Motor neuron (in vitro differentiated cells): Measurements from ENCODE around the gene ETS1. TPM values are rescaled to one million over a fixed set of nuclear protein-coding genes. Genes with fewer than 3 reads are reported as not detected.

ENCODE experiments used
- ATAC-seq, 8 experiments: fragments of 200-7000 bp; cut with Tn5 transposase; replicated peaks in 6 of 8; 2 replicates each; pipeline ENCODE4 v1.8.0; 2021; ENCODE audit warnings: mild to moderate bottlenecking in 8 of 8, moderate library complexity in 8 of 8
- H3K27ac ChIP-seq, 2 donors: fragments of 250-450 bp; sonication (Bioruptor Pico); 2 replicates each; pipeline ENCODE4 v1.9.0; 2021; ENCODE audit warnings: antibody characterized with exemption in 2 of 2, mild to moderate bottlenecking in 2 of 2, moderate library complexity in 1 of 2
- H3K4me1 ChIP-seq, 2 donors: fragments of 250-450 bp; sonication (Bioruptor Pico); replicated peaks in 1 of 2; 2 replicates each; pipeline ENCODE4 v1.6.1; 2021; ENCODE audit warnings: antibody characterized with exemption in 2 of 2, mild to moderate bottlenecking in 2 of 2, moderate library complexity in 1 of 2
- H3K4me3 ChIP-seq, 5 donors: fragments of 250-450 bp; sonication (Bioruptor Pico); 2 replicates each; pipeline ENCODE4 v1.9.0; 2021; ENCODE audit warnings: antibody characterized with exemption in 5 of 5, mild to moderate bottlenecking in 5 of 5, moderate library complexity in 4 of 5
- WGBS, 10 experiments: fragments of 450-650 bp; shearing (Covaris generic); methylation state at CpG; one replicate each; pipeline ENCODE4 v1.0.0; 2022; 5-methylcytosine and 5-hydroxymethylcytosine counted together
- in situ Hi-C, 9 experiments: fragments of 400-800 bp; cut with MboI; loops; one replicate each; pipeline ENCODE4 v1.15.0; 2021; ENCODE audit warnings: low sequenced_read_pairs in 9 of 9, low pct_unique_long_range_greater_than_20kb in 2 of 9; ENCODE audit not compliant: unreplicated experiment in 9 of 9
- total RNA-seq, 8 experiments: library from RNA; unstranded; fragments of 300-600 nt; gene quantifications; 2 replicates each; pipeline versions ENCODE4 v1.2.3 to v1.2.4, GENCODE V29; 2022

ETS1 gene
- total RNA-seq, 8 experiments from 2014 or later = 0.11 to 18.4 (median 3.4) TPM

DNA sequence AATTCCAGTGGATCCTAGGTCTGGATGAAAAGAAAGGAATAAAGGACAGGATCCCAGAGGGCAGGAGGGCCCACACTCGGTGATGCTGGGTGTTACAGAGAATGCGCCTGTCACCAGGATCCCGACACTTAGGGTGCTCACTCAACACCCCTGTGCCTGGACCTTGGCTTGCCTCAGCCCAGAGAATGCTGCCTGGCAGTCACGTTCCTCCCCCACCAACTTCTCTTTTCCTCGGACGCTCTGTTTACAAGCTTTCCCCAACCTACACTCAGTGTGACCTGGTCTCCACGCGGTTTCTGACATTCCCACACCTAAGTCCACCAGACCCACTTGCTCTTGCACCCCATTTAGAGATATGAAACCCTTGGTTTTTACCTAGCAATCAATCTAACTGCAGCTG is 38.0 kb upstream of the ETS1 start:
- Histone ChIP-seq H3K4me3 (no peak overlapping the region), H3K4me1 (peaks cover 0 to 11% of the 10 kb centered on the region in 2 donors), H3K27ac (no peak overlapping the region)
- 58 to 90% (median 81%) methylated on average over 1 to 6 of the region's 8 CpGs; no CpG with 5 or more reads in 3 of the 10 experiments for WGBS, 10 experiments
- in situ Hi-C loops = loop anchor here in 7 of 9 experiments (10.0 to 25.0 kb wide), 5 partner anchors 212 to 588 kb away; no protein-coding TSS in a partner anchor
- no peak for ATAC-seq

DNA sequence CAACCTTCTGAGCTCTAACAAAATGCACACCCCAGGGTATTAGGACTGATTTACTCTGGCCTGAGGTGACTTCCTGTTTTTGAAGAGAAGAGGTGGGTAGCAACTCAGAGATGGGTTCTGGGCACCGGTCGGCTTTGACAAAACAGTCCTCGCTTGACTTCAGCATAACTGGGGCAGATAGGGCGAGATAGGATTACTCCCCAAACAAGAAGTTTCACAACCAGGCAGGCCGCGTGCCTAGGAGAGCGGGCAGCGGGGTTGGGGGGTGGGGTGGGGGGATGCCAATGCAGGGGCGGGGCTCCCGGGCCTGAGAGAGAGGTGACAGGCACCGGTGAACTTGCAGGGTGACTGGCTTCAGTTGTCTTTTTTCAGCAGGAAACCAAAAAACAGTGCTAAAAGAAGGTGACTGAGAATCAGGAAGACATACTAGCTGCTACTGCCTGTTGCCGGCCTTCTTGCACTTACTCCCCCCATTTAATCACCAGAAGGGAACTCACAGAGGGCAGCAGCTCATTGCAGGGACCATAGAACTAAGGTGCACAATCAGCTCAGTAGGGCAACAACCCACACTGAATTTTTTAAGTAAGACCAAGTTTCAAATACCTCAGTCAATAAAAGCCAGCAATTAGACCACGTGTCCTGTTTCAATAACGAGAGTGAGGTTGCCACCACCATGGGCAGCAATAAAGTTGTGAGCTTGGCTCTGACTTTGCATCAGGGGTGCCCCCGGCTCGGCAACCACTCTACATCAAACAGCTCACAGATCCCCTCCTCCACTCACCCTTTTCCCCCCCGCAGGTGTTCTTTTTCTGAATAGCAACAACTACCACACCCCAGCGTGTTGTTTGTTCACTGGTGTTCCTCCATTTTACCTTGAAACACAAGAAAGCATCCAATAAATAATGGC is 37.2 kb upstream of the ETS1 start:
- H3K4me1 ChIP-seq = peaks cover 0 to 11% of the 10 kb centered on the region in 2 donors
- no peak for ATAC-seq
- H3K27ac ChIP-seq = no peak overlapping the region
- WGBS, 10 experiments = 71 to 92% (median 87%) methylated on average over 2 to 7 of the region's 18 CpGs; no CpG with 5 or more reads in 3 of the 10 experiments
- in situ Hi-C loops = loop anchor here in 7 of 9 experiments (10.0 to 25.0 kb wide), 5 partner anchors 213 to 587 kb away; no protein-coding TSS in a partner anchor
- H3K4me3 ChIP-seq = no peak overlapping the region

DNA sequence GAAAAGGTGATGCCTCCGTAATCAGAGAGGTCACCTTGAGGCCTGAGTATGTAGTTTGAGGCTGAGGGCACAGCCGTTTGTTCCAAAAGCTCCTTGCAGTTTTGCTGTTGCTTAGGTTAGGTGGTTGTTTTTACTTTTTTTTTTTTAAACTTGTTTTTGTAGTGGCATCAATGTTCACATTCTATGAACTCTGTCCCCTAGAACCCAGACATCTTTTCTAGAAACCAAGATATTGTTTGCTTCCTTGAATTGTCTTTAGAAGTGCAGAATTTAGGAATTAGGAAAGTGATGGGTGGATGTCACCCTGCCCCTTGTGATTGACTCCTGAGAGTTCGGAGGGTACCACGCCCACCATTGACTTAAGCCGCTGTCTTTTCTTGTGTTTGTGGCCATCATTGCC is 35.7 kb upstream of the ETS1 start:
- no peak for ATAC-seq
- in situ Hi-C loops = loop anchor here in 2 of 9 experiments (10.0 kb wide), 1 partner anchor 448 kb away; no protein-coding TSS in a partner anchor
- 33 to 100% (median 87%) methylated on average over 1 to 4 of the region's 5 CpGs; no CpG with 5 or more reads in 1 of the 10 experiments for WGBS, 10 experiments

DNA sequence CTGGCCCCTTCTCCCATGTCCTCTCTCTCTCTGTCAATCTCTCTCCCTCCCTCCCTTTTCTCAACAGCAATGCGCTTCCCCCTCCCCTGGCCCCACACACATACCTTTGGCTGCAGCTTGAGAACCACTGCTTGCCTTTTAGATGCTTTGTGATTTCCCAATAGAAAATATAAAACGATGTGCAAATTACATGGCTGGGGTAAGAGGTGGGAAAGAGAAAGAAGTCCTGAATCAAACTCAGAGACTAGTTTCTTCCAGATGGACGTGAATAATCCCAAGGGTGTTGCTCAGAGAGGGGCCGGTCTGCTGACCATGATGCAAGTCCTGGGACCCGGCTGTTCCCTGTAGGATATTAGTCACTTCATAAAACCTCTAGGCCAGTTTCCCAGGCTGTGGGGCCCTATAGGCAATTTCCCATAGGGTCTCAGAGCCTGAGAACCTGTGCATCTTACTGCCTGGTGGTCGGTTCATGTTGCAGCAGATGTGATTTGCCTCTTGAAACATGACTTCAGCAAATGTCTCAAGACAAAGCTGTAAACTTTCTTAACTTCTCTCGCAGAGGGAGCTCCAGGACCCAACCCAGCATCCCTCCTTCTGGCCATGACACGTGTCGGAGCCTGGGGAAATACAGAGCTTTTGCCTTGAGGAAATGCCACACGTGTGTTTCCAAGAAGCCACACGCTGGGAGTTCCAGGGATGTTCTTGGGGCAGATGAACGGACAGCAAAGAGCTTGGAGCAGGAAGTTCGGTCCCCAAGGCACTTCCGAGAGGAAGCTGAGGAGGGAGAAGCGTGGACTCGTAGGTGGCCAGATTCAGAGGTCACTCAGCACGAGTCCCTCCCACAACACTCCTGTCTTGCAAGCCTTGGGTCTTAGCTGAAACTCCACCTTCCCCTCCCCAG is 34.5 kb upstream of the ETS1 start:
- 29 to 92% (median 67%) methylated on average over 1 to 9 of the region's 17 CpGs; no CpG with 5 or more reads in 4 of the 10 experiments for WGBS, 10 experiments
- H3K27ac ChIP-seq = no peak overlapping the region
- in situ Hi-C loops = loop anchor here in 2 of 9 experiments (10.0 kb wide), 1 partner anchor 447 kb away; no protein-coding TSS in a partner anchor
- H3K4me1 ChIP-seq = peaks cover 0 to 11% of the 10 kb centered on the region in 2 donors
- no peak overlapping the region for H3K4me3 ChIP-seq
- peak in 2 of 8 experiments; percentile 90 to 93 for ATAC-seq

More for the DNA sequence above, 35.7 kb upstream of the ETS1 start:
- peaks cover 0 to 11% of the 10 kb centered on the region in 2 donors for H3K4me1 ChIP-seq
- H3K27ac ChIP-seq = no peak overlapping the region
- no peak overlapping the region for H3K4me3 ChIP-seq

DNA sequence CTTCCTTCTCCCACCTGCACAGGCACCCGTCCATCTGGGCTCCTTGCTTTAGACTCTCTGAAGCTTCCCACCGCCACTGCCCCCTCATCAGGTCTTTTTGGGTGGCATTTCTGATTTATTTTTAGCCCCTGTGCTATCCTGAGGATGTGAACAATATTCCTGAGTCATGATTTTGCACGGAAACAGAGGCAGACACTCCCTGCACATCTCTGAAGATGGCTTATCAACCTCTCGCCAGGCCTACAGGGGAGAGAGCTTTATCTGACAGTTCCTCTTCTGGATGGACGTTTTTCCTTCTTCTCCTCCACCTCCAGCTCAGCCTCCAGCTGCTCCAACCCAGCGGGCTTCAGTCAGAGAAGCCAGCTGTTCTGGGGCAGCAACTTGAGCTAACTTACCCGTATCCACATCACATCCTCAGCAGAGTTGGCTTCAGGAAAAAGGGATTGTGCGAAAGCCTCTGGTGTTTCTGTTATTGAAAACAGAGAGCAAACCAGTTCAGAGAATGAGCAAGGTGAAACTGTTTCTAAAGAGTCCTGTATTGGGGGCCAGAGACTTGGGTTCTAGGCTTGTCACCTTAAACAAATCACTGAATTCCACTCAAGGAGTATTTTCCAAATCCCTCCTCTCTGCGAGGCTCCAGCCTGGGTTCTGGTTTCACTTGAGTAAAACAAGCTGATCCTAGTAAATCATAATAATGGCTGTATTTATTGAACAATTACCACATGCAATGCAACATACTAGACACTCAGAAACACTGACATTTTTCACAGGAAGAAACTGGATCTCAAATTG is 33.1 kb upstream of the ETS1 start:
- WGBS, 10 experiments = 14 to 83% (median 66%) methylated on average over 1 to 7 of the region's 9 CpGs; no CpG with 5 or more reads in 1 of the 10 experiments
- ATAC-seq = peak in 2 of 8 experiments; percentile 13 to 28
- H3K4me1 ChIP-seq = peaks cover 0 to 6% of the 10 kb centered on the region in 2 donors
- H3K4me3 ChIP-seq = no peak overlapping the region
- in situ Hi-C loops = loop anchor here in 2 of 9 experiments (10.0 kb wide), 1 partner anchor 446 kb away; no protein-coding TSS in a partner anchor
- no peak overlapping the region for H3K27ac ChIP-seq

DNA sequence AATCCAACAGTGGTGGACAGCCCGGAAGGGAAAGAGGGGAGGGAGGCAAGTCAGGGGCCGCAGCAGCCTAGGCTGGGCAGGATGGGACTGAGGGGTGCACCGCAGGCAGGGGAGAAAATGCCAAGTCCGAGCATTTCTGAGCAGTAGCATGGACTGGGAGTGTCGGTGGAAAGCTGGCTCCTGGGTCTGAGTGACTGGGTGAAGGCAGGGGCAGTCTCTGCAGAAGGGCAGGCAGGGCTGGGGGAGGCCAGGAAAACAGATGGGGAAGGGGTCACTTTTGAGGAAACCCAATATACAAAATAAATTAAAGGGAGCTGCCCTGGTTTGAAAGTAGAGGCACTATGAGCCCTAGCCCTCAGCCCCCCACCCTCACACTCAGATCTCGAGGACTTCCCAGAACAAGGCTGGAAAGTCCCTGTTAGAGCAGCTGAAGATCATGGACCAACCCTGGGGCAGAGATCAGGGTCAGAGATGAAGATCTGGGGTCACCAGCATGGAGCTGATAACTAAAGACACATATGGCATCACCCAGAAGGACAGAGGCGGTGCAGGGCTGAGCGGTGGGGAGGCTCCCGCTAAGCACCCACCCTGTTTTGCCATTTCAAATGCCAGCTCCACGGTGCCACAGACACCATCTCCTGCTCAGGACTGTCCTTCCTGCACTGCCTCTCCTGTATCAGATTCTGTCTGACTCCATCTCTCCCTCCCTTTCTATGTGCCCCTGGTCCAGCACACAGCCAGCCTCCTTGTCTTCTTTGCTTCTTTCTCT is 32.4 kb upstream of the ETS1 start:
- in situ Hi-C loops = loop anchor here in 2 of 9 experiments (10.0 kb wide), 1 partner anchor 445 kb away; no protein-coding TSS in a partner anchor
- no peak overlapping the region for H3K4me3 ChIP-seq

DNA sequence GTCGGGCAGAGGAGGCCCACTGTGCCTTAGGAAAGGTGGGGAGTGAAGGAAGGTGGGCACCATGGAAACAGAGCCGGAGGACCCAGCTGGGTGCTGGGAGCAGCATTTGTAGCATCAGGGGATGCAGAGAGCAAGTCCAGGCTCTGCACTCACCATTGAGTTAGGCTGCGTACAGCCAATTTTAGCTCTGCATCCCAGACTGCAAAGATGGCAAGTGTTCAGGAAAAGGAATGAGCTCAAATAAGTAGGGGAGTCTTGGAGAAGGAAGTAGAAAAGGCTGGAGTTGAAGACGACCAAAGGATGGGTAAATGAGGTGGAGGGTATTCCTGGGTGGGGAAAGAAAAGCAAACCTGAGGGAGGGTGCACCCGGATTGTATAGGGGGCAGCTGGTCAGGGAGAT is 31.6 kb upstream of the ETS1 start:
- peaks cover 0 to 2% of the 10 kb centered on the region in 2 donors for H3K4me1 ChIP-seq
- no peak overlapping the region for H3K27ac ChIP-seq
- ATAC-seq = peak in 1 of 8 experiments; percentile 28
- 17 to 100% (median 82%) methylated on average over 1 to 2 of the region's 5 CpGs; no CpG with 5 or more reads in 2 of the 10 experiments for WGBS, 10 experiments
- in situ Hi-C loops = no loop called here
- no peak overlapping the region for H3K4me3 ChIP-seq

More for the DNA sequence above, 32.4 kb upstream of the ETS1 start:
- ATAC-seq = no peak
- 67 to 93% (median 85%) methylated on average over 2 to 5 of the region's 10 CpGs; no CpG with 5 or more reads in 6 of the 10 experiments for WGBS, 10 experiments
- no peak overlapping the region for H3K27ac ChIP-seq
- H3K4me1 ChIP-seq = peaks cover 0 to 2% of the 10 kb centered on the region in 2 donors

DNA sequence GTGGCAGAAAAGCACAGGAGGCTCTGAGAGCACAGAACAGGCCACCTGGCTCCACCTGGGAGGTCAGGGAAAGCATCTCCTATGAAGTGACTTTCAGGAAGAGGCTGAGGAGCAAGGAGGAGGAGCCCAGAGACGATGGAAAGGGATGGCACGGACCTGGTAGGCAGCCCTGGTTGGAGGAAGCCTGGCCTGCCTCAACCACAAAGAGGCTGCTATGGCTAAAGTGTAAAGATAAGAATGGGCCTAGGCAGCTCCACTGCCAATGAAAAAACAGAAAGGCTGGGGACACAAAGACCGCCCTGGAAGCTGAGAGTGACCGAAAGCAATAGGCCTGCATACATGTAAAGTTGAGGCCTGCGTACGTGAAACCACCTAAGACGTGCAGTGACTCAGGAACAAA is 31.2 kb upstream of the ETS1 start:
- 76 to 100% (median 96%) methylated on average over 1 to 7 of the region's 7 CpGs; no CpG with 5 or more reads in 2 of the 10 experiments for WGBS, 10 experiments
- ATAC-seq = no peak
- in situ Hi-C loops = no loop called here
- H3K4me3 ChIP-seq = no peak overlapping the region
- peaks cover 0 to 2% of the 10 kb centered on the region in 2 donors for H3K4me1 ChIP-seq
- H3K27ac ChIP-seq = no peak overlapping the region

DNA sequence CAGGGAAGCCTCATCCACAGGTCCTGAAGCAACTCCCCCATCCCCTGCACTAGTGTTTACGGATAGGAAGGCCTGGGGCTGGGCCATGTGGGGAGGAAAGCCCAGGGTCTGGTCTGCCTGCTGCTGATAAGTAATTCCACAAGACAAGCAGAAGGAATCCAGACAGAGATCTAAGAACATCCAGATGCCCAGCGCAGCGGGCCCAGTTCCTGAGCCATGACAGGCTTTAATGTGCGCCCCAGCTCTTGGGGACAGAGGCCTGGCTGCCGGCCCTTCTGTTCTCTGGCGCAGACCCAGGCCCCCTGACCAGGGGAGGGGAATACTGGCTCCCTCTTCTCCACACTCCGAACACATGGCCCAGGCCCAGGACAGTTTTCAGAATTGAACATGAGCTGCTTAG is 28.8 kb upstream of the ETS1 start:
- ATAC-seq = no peak
- in situ Hi-C loops = no loop called here
- Histone ChIP-seq H3K27ac (no peak overlapping the region), H3K4me3 (no peak overlapping the region), H3K4me1 (no peaks in the 10 kb centered on the region)
- WGBS, 10 experiments = 40 to 100% (median 84%) methylated on average over 1 to 6 of the region's 7 CpGs; no CpG with 5 or more reads in 5 of the 10 experiments

DNA sequence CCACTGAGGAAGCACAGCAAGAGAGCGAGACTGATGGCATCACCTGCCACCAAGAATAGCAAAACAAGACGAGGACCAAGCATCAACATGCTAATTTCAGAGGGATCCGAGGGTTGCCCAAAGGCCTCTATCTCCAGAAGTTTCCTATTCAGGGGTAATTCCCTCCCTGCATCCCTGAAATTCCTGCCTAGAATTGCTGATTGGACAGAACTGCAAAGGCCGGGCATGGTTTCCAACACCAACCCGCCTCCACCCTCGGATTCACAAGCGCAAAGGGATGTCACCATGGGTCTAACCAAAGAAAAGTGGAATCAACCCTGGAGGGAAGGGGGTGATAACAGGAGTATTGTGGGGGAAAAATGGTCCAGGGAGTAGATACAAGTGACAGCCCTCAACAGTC is 28.3 kb upstream of the ETS1 start:
- ATAC-seq = no peak
- in situ Hi-C loops = no loop called here

DNA sequence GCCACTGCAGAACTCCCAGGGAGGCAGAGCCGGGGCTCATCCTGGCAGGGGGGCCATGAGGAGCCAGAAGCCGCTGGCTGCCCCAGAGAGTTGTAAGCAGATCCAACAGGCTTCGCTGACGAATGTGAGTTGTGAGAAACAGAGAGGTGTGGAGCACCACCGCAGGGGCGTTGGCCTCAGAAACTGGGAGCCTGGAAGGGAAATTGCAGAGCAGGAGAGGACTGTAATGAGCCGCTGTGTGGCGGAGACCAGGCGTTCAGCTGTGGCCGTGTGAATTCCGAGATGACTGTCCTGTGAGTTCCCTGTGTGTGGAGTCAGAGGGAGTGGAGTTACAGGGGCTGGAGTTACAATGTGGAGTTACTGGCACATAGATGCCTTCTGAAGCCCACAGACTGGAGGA is 27.7 kb upstream of the ETS1 start:
- Histone ChIP-seq H3K4me1 (no peaks in the 10 kb centered on the region), H3K27ac (no peak overlapping the region), H3K4me3 (no peak overlapping the region)
- WGBS, 10 experiments = 28 to 81% (median 79%) methylated on average over 4 to 10 of the region's 11 CpGs; no CpG with 5 or more reads in 4 of the 10 experiments
- ATAC-seq = no peak
- in situ Hi-C loops = no loop called here

More for the DNA sequence above, 28.3 kb upstream of the ETS1 start:
- no peak overlapping the region for H3K27ac ChIP-seq
- H3K4me3 ChIP-seq = no peak overlapping the region
- WGBS, 10 experiments = 50 to 100% (median 86%) methylated on average over 1 to 7 of the region's 7 CpGs; no CpG with 5 or more reads in 2 of the 10 experiments
- no peaks in the 10 kb centered on the region for H3K4me1 ChIP-seq
